ENCODE data around the gene CACNA1E. TPM values are rescaled to one million over a fixed set of nuclear protein-coding genes. Genes with fewer than 3 reads are reported as not detected.
"Not testable (repeated sequence)": the region's sequence is repeated elsewhere in the genome, so short reads cannot be mapped to it uniquely, and the experiment has no call there.

Gene CACNA1E
- total RNA-seq, 1 donor from 2014 or later: 1.2 TPM

GRCh38 chr1:181813266-181813665, 329.9 kb downstream of the CACNA1E start:
- DNase-seq (no peak), ATAC-seq (no peak)
- intact Hi-C loops (cut with micrococcal nuclease): no loop called here

DNA sequence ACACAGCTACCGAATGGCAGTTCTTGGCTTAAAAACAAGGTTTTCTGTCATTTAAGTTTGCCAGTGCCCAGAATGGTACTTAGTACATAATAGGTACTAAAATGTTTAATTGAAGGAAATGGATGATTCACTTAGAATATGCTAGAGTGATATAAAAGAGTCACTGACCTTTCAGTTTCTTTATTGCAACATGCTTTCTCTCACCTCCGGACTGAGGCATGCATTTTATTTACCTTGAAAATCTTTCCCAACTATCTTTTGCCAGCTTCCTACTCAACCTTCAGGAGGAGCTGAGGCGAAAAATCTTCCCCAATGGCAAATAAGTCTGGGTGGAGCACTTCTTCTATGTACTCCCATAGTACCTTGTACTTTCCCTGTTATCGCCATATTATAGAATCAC, 333.3 kb downstream of the CACNA1E start:
- intact Hi-C loops (cut with micrococcal nuclease): no loop called here

GRCh38 chr1:181817091-181817490, 333.8 kb downstream of the CACNA1E start:
- intact Hi-C loops (cut with micrococcal nuclease): no loop called here
- DNase-seq: no peak
- no peak for ATAC-seq

More for the DNA sequence above, 333.3 kb downstream of the CACNA1E start:
- no peak for DNase-seq
- ATAC-seq: no peak

- no peak for ATAC-seq
- intact Hi-C loops (cut with micrococcal nuclease): no loop called here
- no peak for DNase-seq
Observed at GRCh38 chr1:181818459-181818858, 335.1 kb downstream of the CACNA1E start.

- ATAC-seq: no peak
- intact Hi-C loops (cut with micrococcal nuclease): no loop called here
- no peak for DNase-seq
Observed at GRCh38 chr1:181818943-181819342, 335.6 kb downstream of the CACNA1E start.

DNA sequence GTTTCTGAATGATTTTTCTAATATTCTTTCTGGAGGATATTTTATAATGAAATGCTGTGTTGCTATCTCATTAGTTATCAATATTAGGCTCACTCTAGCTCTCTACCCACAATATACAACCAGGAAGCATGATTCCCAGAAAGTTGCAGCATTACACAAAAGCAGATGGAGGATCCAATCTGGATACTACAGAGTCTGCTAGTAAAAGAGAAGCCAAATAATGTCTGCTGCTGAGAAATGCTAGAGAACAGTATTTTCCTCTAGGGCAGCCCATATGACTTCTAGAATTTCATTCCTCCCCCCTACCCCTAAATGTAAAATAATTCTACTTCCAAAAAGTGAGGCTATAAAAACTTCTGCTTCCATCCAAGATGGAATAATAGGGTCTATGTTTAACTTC, 338.4 kb downstream of the CACNA1E start:
- intact Hi-C loops (cut with micrococcal nuclease): no loop called here
- ATAC-seq: no peak
- no peak for DNase-seq

- ATAC-seq; DNase-seq; intact Hi-C loops (cut with micrococcal nuclease): not testable (repeated sequence)
Observed at GRCh38 chr1:181832173-181832880, 349.0 kb downstream of the CACNA1E start.

DNA sequence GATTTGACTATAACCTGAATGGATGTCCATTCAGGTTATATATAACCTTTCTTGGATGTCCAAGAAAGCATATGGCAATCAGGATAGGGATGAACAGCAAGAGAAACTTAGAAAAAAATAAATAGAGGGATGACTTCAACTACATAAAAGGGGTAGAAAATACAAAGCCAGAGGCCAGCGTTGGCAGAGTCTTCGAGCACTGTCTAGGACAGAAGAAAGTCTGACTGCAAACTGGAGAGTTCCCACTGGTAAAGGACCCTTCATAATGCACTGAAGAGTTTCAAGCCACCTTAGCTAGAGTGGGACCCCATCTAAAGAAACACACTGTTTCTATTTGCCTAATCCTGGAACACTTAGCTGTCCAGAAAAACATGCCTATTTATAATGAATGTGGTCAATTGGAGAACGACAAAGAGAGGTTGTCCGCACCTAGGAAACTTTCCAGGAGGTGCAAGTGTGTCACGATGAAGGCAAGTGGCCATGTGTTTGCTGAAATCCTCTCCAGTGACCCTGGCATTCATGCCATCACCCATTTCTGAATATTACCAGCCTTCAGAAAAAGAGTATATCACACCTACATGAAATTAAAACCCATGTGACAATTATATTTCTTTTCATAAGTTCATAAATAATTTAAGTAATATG, 362.8 kb downstream of the CACNA1E start:
- intact Hi-C loops (cut with micrococcal nuclease): no loop called here
- DNase-seq: no peak

DNA sequence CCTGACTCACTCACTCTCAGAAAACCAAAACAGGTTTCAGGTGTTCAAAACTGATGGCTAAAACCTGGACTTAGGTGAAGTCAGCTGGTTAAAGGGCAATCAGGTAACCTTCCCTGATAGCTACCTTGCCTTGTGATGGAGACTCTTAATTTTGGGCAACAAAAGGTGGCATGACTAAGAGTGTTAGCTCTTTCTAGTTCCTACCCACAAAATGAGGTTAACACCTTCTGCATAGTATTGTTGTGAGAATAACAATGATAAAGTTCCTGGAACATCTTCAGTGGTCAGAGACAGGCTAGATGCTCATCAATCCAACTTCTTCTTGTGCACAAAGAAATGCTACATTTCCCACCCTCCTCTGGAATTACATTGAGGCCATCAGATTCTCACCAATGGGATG, 363.4 kb downstream of the CACNA1E start:
- DNase-seq (no peak), ATAC-seq (no peak)
- intact Hi-C loops (cut with micrococcal nuclease): no loop called here

More for the DNA sequence above, 362.8 kb downstream of the CACNA1E start:
- no peak for ATAC-seq

DNA sequence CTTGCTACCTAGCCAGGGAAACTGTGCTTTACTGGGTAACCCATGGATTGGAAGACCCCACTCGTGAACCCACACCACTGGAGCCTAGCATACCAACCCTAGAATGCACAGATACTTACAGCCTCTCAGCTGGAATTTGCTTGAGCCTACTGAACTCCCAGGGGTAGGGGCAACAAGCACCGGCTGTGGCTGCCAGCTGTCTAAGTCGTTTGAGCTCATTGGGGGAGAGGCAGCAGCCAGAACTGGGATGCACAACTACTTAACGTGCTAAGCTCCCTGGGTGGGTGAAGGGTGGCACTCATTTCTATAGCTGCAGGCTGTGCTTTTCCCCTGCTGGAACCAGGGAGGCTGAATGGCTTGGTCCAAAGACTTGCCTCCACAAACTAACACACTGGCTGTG, 365.8 kb downstream of the CACNA1E start:
- ATAC-seq (no peak), DNase-seq (no peak)
- intact Hi-C loops (cut with micrococcal nuclease): no loop called here

DNA sequence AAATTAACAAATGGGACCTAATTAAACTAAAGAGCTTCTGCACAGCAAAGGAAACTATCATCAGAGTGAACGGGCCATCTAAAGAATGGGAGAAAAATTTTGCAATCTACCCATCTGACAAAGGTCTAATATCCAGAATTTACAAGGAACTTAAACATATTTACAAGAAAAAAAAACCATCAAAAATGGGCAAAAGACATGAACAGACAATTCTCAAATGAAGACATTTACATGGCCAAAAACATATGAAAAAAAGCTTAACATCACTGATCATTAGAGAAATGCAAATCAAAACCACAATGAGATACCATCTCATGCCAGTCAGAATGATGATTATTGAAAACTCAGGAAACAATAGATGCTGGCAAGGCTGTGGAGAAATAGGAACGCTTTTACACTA, 370.9 kb downstream of the CACNA1E start:
- intact Hi-C loops (cut with micrococcal nuclease); DNase-seq; ATAC-seq: not testable (repeated sequence)

DNA sequence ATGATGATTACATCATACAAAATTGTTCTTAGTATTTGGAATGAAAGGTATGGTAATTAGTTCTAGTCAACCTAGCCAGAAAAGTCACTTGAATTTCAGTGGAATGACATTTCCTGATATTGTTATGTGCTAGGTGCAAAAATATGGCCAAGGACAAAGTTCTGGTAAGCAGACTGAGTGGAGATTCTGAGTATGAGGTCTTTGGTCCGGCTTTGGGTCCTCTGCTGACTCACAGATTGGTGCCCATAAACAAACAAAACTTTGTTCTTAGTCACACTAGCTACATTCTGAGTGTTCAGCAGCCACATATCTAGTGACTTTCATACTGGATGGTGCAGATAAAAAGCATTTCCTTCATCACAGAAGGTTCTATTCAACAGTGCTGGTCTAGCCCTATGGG, 372.1 kb downstream of the CACNA1E start:
- DNase-seq (no peak), ATAC-seq (no peak)
- intact Hi-C loops (cut with micrococcal nuclease): no loop called here

Data from left ventricle myocardium superior (tissue), 1 donor.